H1 (cell line): ENCODE measurements around the gene MYADM. TPM values are rescaled to one million over a fixed set of nuclear protein-coding genes. Genes with fewer than 3 reads are reported as not detected.

Source experiments
- CTCF ChIA-PET: fragments of 300-600 bp; sonication (Branson Sonifier 250); formaldehyde crosslinking; loops from one replicate; lab custom pipeline; 2021; ENCODE audit not compliant: partially characterized antibody; lab: Charles Lee
- POLR2A ChIA-PET: fragments of 300-600 bp; sonication (Branson Sonifier 250); formaldehyde crosslinking; loops from one replicate; lab custom pipeline; 2021; ENCODE audit warnings: inconsistent platforms; ENCODE audit not compliant: partially characterized antibody; lab: Charles Lee
- DNase-seq, 2 experiments: peaks; one replicate each; pipeline versions ENCODE4 v3.0.0 to v3.0.0-alpha.2; 2010 to 2022; ENCODE audit warnings: low spot score in 2 of 2, low read depth in 1 of 2, mixed read lengths in 1 of 2
- FAIRE-seq: peaks from 2 replicates; lab custom pipeline; 2011; peaks lifted over from hg19 to GRCh38; lab: Jason Lieb, UNC
- H2AFZ ChIP-seq: 2 replicates; pipeline ENCODE4 v1.8.1; 2012; ENCODE audit warnings: low read length, inconsistent platforms
- H2AK5ac ChIP-seq: 2 replicates; pipeline ENCODE4 v1.6.1; 2013; ENCODE audit warnings: low read depth, low read length
- H2BK120ac ChIP-seq: replicated peaks from 2 replicates; pipeline ENCODE3; 2013; ENCODE audit warnings: low read depth, low read length, inconsistent platforms
- H2BK12ac ChIP-seq: 2 replicates; pipeline ENCODE4 v1.6.1; 2013; ENCODE audit warnings: low read depth, low read length
- H2BK15ac ChIP-seq: 2 replicates; pipeline ENCODE4 v1.6.1; 2013; ENCODE audit warnings: low read length
- H2BK20ac ChIP-seq: 2 replicates; pipeline ENCODE4 v1.6.1; 2013; ENCODE audit warnings: low read length
- H2BK5ac ChIP-seq: 2 replicates; pipeline ENCODE4 v1.6.1; 2013; ENCODE audit warnings: low read depth, low read length
- H3K14ac ChIP-seq: 2 replicates; pipeline ENCODE4 v1.6.1; 2013; ENCODE audit warnings: inconsistent platforms; ENCODE audit not compliant: insufficient read length
- H3K18ac ChIP-seq: 2 replicates; pipeline ENCODE4 v1.6.1; 2013; ENCODE audit warnings: low read length; ENCODE audit errors: extremely low read depth
- H3K23ac ChIP-seq: 2 replicates; pipeline ENCODE4 v1.6.1; 2013; ENCODE audit warnings: inconsistent platforms; ENCODE audit not compliant: insufficient read length
- H3K23me2 ChIP-seq: 2 replicates; pipeline ENCODE4 v1.6.1; 2013; ENCODE audit warnings: low read depth, low read length
- H3K27ac ChIP-seq: 2 replicates; pipeline ENCODE4 v1.6.1; 2011; ENCODE audit warnings: low read depth, low read length, inconsistent platforms
- H3K27me3 ChIP-seq, 4 experiments: replicated peaks in 1 of 4; 1 replicate in 1 of 4; 2 replicates in 3 of 4; pipeline versions ENCODE4 v1.6.1 to v1.8.1; 2011 to 2013; ENCODE audit warnings: low read length in 3 of 4, mild to moderate bottlenecking in 3 of 4, inconsistent platforms in 2 of 4, mixed read lengths in 2 of 4, moderate library complexity in 1 of 4; ENCODE audit not compliant: control insufficient read depth in 3 of 4, insufficient read depth in 3 of 4; ENCODE audit errors: extremely low read depth in 1 of 4
- H3K36me3 ChIP-seq, 4 experiments: 2 replicates each; pipeline versions ENCODE4 v1.6.1 to v1.8.1; 2011 to 2013; ENCODE audit warnings: mild to moderate bottlenecking in 4 of 4, low read length in 3 of 4, moderate library complexity in 2 of 4, control low read depth in 1 of 4, inconsistent platforms in 1 of 4; ENCODE audit not compliant: insufficient read depth in 4 of 4, control insufficient read depth in 2 of 4
- H3K4ac ChIP-seq: replicated peaks from 2 replicates; pipeline ENCODE3; 2013; ENCODE audit warnings: low read length, low read depth, mixed read lengths, inconsistent platforms; ENCODE audit not compliant: insufficient read length
- H3K4me1 ChIP-seq, 4 experiments: replicated peaks in 1 of 4; 1 replicate in 1 of 4; 2 replicates in 3 of 4; pipeline versions ENCODE4 v1.6.1 to v1.8.1; 2011 to 2013; ENCODE audit warnings: low read length in 3 of 4, inconsistent platforms in 2 of 4, mixed read lengths in 1 of 4; ENCODE audit not compliant: insufficient read depth in 4 of 4, control insufficient read depth in 3 of 4
- H3K4me2 ChIP-seq, 2 experiments: 2 replicates each; pipeline versions ENCODE4 v1.6.1 to v1.8.1; 2011 to 2013; ENCODE audit warnings: low read depth in 2 of 2, low read length in 2 of 2, control low read depth in 1 of 2, inconsistent platforms in 1 of 2, mild to moderate bottlenecking in 1 of 2; ENCODE audit not compliant: insufficient read depth in 1 of 2
- H3K4me3 ChIP-seq, 4 experiments: fragments of 200-600, 300-600 bp in 1 of 4; sonication (generic), shearing (Covaris generic), sonication (Bioruptor Twin) in 1 of 4; 2 replicates each; pipeline versions ENCODE4 v1.5.1 to v1.8.1; 2011 to 2016; ENCODE audit warnings: low read length in 4 of 4, low read depth in 3 of 4, control low read depth in 2 of 4, inconsistent platforms in 2 of 4, mild to moderate bottlenecking in 2 of 4, mixed read lengths in 1 of 4, moderate library complexity in 1 of 4; ENCODE audit not compliant: insufficient read depth in 2 of 4; ENCODE audit errors: extremely low read depth in 1 of 4
- H3K56ac ChIP-seq: replicated peaks from 2 replicates; pipeline ENCODE3; 2013; ENCODE audit warnings: low read depth, mild to moderate bottlenecking, mixed read lengths, low read length, inconsistent platforms; ENCODE audit not compliant: insufficient read length
- H3K79me1 ChIP-seq: 2 replicates; pipeline ENCODE4 v1.6.1; 2013; ENCODE audit warnings: low read depth, low read length, control low read depth
- H3K79me2 ChIP-seq, 2 experiments: 2 replicates each; pipeline versions ENCODE4 v1.6.1 to v1.8.1; 2012 to 2013; ENCODE audit warnings: low read length in 2 of 2, mild to moderate bottlenecking in 2 of 2, inconsistent platforms in 1 of 2; ENCODE audit not compliant: insufficient read depth in 2 of 2, control insufficient read depth in 1 of 2
- H3K9ac ChIP-seq, 4 experiments: replicated peaks in 1 of 4; 1 replicate in 1 of 4; 2 replicates in 3 of 4; pipeline versions ENCODE4 v1.6.1 to v1.8.1; 2011 to 2013; ENCODE audit warnings: low read depth in 3 of 4, low read length in 3 of 4, control low read depth in 2 of 4, mild to moderate bottlenecking in 2 of 4, moderate library complexity in 2 of 4, inconsistent platforms in 1 of 4; ENCODE audit errors: extremely low read depth in 1 of 4
- H3K9me3 ChIP-seq, 2 experiments: 2 replicates each; pipeline versions ENCODE4 v1.6.1 to v1.8.1; 2012 to 2013; ENCODE audit warnings: mild to moderate bottlenecking in 2 of 2, moderate library complexity in 2 of 2, control low read depth in 1 of 2, inconsistent platforms in 1 of 2, low read depth in 1 of 2, low read length in 1 of 2, mixed read lengths in 1 of 2; ENCODE audit not compliant: insufficient read depth in 2 of 2
- H4K20me1 ChIP-seq, 2 experiments: replicated peaks in 1 of 2; 2 replicates each; pipeline versions ENCODE3 to v1.8.1; 2011 to 2013; ENCODE audit warnings: inconsistent platforms in 2 of 2, low read length in 2 of 2, mild to moderate bottlenecking in 1 of 2; ENCODE audit not compliant: insufficient read depth in 2 of 2, control insufficient read depth in 1 of 2
- H4K5ac ChIP-seq: 2 replicates; pipeline ENCODE4 v1.6.1; 2013; ENCODE audit warnings: low read length, low read depth, mixed read lengths, inconsistent platforms; ENCODE audit not compliant: insufficient read length
- H4K8ac ChIP-seq: 2 replicates; pipeline ENCODE4 v1.8.0; 2013; ENCODE audit warnings: mild to moderate bottlenecking, moderate library complexity, low read length, inconsistent platforms; ENCODE audit not compliant: insufficient read depth; ENCODE audit errors: extremely low read depth
- H4K91ac ChIP-seq: replicated peaks from 2 replicates; pipeline ENCODE3; 2013; ENCODE audit warnings: low read length, mixed read lengths, inconsistent platforms; ENCODE audit not compliant: insufficient read length
- CBX8 ChIP-seq: fragments of 300-800, 300-1000 bp; sonication (generic); IDR thresholded peaks from 2 replicates; pipeline ENCODE4 v1.7.1; 2016; ENCODE audit warnings: low read depth, low read length, borderline replicate concordance
- CREB1 ChIP-seq: IDR thresholded peaks from 2 replicates; pipeline ENCODE4 v1.6.1; 2012; ENCODE audit warnings: inconsistent platforms
- FOSL1 ChIP-seq: IDR thresholded peaks from 2 replicates; pipeline ENCODE4 v1.6.1; 2011; ENCODE audit warnings: mild to moderate bottlenecking, low read depth, low read length, moderate library complexity; ENCODE audit not compliant: insufficient read depth
- NANOG ChIP-seq: IDR thresholded peaks from 2 replicates; pipeline ENCODE4 v1.6.1; 2011; ENCODE audit warnings: low read length, low read depth, mild to moderate bottlenecking, inconsistent platforms; ENCODE audit not compliant: insufficient read depth, poor library complexity, severe bottlenecking
- RAD21 ChIP-seq, 2 experiments: IDR thresholded peaks in 1 of 2; conservative IDR thresholded peaks in 1 of 2; 2 replicates each; pipeline ENCODE4 v1.6.1; 2011; ENCODE audit warnings: low read depth in 2 of 2, low read length in 2 of 2, improper control_type of control experiment in 1 of 2, inconsistent platforms in 1 of 2, mild to moderate bottlenecking in 1 of 2, moderate library complexity in 1 of 2
- RFX5 ChIP-seq: IDR thresholded peaks from 2 replicates; pipeline ENCODE4 v1.6.1; 2011; ENCODE audit warnings: low read depth, low read length, improper control_type of control experiment, borderline replicate concordance
- SIRT6 ChIP-seq: IDR thresholded peaks from one replicate; pipeline ENCODE4 v1.7.1; 2012; ENCODE audit warnings: low read length, inconsistent platforms
- SIX5 ChIP-seq: IDR thresholded peaks from 2 replicates; pipeline ENCODE4 v1.6.1; 2011; ENCODE audit warnings: mild to moderate bottlenecking, low read depth, low read length
- SP2 ChIP-seq: IDR thresholded peaks from 2 replicates; pipeline ENCODE4 v1.6.1; 2012; ENCODE audit warnings: mild to moderate bottlenecking, low read length, inconsistent platforms
- TCF12 ChIP-seq: IDR thresholded peaks from 2 replicates; pipeline ENCODE4 v1.6.1; 2011; ENCODE audit warnings: low read depth, mild to moderate bottlenecking, low read length
- WGBS, 2 experiments: shearing (Covaris generic) in 1 of 2; methylation state at CpG; one replicate each; pipeline versions ENCODE4 v1.1.6 to v1.1.7; 2013 to 2015; ENCODE audit warnings: low lambda C conversion rate in 2 of 2, mixed read lengths in 2 of 2, inconsistent platforms in 1 of 2, low coverage in 1 of 2, missing lambda C conversion rate in 1 of 2; ENCODE audit not compliant: insufficient replicate concordance in 2 of 2, insufficient coverage in 1 of 2, insufficient read length in 1 of 2; ENCODE audit errors: extremely low coverage in 1 of 2, missing lambda C conversion rate in 1 of 2; 5-methylcytosine and 5-hydroxymethylcytosine counted together
- polyA plus RNA-seq, 7 experiments: library from polyadenylated mRNA; depleted of rRNA in 3 of 7; stranded (reverse) in 5 of 7; unstranded in 2 of 7; fragments of >200 nt in 5 of 7; fragments of 200-250 nt in 2 of 7; gene quantifications; 1 replicate in 5 of 7; 2 replicates in 1 of 7; 4 replicates in 1 of 7; pipeline versions ENCODE4 v1.2.1 to v1.2.3, GENCODE V29; 2011 to 2013; ENCODE audit warnings: missing spikeins in 2 of 7, mixed read lengths in 2 of 7
- total RNA-seq: library from RNA; stranded (reverse); fragmentation: NEBNext Ultra II Directional; extraction: Animal tissue kit (Norgen Biotek cat#: 25700); gene quantifications from 2 replicates; pipeline ENCODE4 v1.2.1, GENCODE V29; 2021
- TF ChIP-seq, protein P1 (sequence below): IDR thresholded peaks from 2 replicates; pipeline ENCODE4 v1.6.1; 2011; ENCODE audit warnings: low read depth, mild to moderate bottlenecking, low read length; ENCODE audit not compliant: insufficient read depth
- TF ChIP-seq, protein P2 (sequence below): IDR thresholded peaks from 2 replicates; pipeline ENCODE4 v1.6.1; 2012; ENCODE audit warnings: inconsistent platforms

Gene MYADM
- total and polyA plus RNA-seq, 2 of the 8 experiments (the other 6 are each of a cell fraction or from before 2014, with no cell fraction given), result 70.1 to 74.2 TPM

DNA sequence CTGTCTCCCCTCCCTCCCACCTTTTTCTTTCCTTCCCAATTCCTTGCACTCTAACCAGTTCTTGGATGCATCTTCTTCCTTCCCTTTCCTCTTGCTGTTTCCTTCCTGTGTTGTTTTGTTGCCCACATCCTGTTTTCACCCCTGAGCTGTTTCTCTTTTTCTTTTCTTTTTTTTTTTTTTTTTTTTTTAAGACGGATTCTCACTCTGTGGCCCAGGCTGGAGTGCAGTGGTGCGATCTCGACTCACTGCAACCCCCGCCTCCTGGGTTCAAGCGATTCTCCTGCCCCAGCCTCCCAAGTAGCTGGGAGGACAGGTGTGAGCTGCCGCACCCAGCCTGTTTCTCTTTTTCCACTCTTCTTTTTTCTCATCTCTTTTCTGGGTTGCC, 6.9 kb downstream of the MYADM start:
- no peak overlapping the region for H2BK20ac ChIP-seq
- no peak overlapping the region for H3K4me2 ChIP-seq
- H3K56ac ChIP-seq, result no peak overlapping the region
- H3K79me2 ChIP-seq, result peaks cover 0 to 13% of the 10 kb centered on the region in 2 experiments; a peak in 1 of 4 replicates
- H3K9me3 ChIP-seq, result no peaks in the 10 kb centered on the region
- no peak overlapping the region for H4K8ac ChIP-seq
- no peak overlapping the region for H2BK15ac ChIP-seq
- peaks cover 3 to 7% (median 5%) of the 10 kb centered on the region in 4 experiments; a peak in 6 of 7 replicates for H3K4me1 ChIP-seq
- peaks cover 6% of the 10 kb centered on the region for H3K23me2 ChIP-seq
- no peak overlapping the region for H2BK12ac ChIP-seq
- H3K4me3 ChIP-seq, result no peak overlapping the region
- H2BK5ac ChIP-seq, result no peak overlapping the region
- H3K27ac ChIP-seq, result no peak overlapping the region
- H3K27me3 ChIP-seq, result no peaks in the 10 kb centered on the region
- H3K36me3 ChIP-seq, result peaks cover 7 to 30% (median 16%) of the 10 kb centered on the region in 4 experiments; a peak in 6 of 8 replicates
- peaks cover 9% of the 10 kb centered on the region; the same call in 1 of the 2 replicates for H3K79me1 ChIP-seq
- no peak overlapping the region for H3K18ac ChIP-seq
- H3K23ac ChIP-seq, result no peak overlapping the region
- no peak overlapping the region for H3K14ac ChIP-seq
- DNase-seq (no peak), FAIRE-seq (no peak)
- H4K5ac ChIP-seq, result no peak overlapping the region
- H2BK120ac ChIP-seq, result no peak overlapping the region
- WGBS, 2 experiments, result 88% methylated on average over 3 of the region's 6 CpGs; no CpG with 5 or more reads in 1 of the 2 experiments
- H4K20me1 ChIP-seq, result peaks cover 1 to 9% of the 10 kb centered on the region in 2 experiments
- H4K91ac ChIP-seq, result no peak overlapping the region
- CTCF ChIA-PET, result interaction anchor here (1.0 to 1.4 kb wide), 2 partner anchors 27 to 33 kb away, joined by 3 read pairs; no protein-coding TSS in a partner anchor
- H3K9ac ChIP-seq, result no peak overlapping the region
- H2AK5ac ChIP-seq, result no peak overlapping the region
- H3K4ac ChIP-seq, result no peak overlapping the region
- POLR2A ChIA-PET, result interaction anchor here (1.4 to 1.6 kb wide), 4 partner anchors 10 to 68 kb away, joined by 3 to 5 read pairs (median 4); no protein-coding TSS in a partner anchor
- H2AFZ ChIP-seq, result no peak overlapping the region
- TF ChIP-seq, protein P1, sequence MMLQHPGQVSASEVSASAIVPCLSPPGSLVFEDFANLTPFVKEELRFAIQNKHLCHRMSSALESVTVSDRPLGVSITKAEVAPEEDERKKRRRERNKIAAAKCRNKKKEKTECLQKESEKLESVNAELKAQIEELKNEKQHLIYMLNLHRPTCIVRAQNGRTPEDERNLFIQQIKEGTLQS, result no peak
- TF ChIP-seq SIX5, result no peak
- TF ChIP-seq CBX8, result no peak
- TF ChIP-seq RAD21 (IDR thresholded peaks at IDR 0.05 in 1 of 2, conservative IDR thresholded peaks at IDR 0.05 in 1 of 2; ENCODE audit: low read depth in 2 of 2, low read length in 2 of 2), result no peak
- TF ChIP-seq CREB1, result no peak
- TF ChIP-seq FOSL1, result no peak
- TF ChIP-seq TCF12, result no peak
- TF ChIP-seq, protein P2, sequence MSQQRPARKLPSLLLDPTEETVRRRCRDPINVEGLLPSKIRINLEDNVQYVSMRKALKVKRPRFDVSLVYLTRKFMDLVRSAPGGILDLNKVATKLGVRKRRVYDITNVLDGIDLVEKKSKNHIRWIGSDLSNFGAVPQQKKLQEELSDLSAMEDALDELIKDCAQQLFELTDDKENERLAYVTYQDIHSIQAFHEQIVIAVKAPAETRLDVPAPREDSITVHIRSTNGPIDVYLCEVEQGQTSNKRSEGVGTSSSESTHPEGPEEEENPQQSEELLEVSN, result no peak
- no peak for TF ChIP-seq SP2
- no peak for TF ChIP-seq NANOG
- no peak for TF ChIP-seq RFX5
- TF ChIP-seq SIRT6, result no peak
